ENCODE data around the gene AQP11.

- TF ChIP-seq CTCF (IDR thresholded peaks at IDR 0.05) (no peak), POLR2A (IDR thresholded peaks at IDR 0.05) (no peak), EP300 (IDR thresholded peaks at IDR 0.05) (no peak), POLR2AphosphoS5 (IDR thresholded peaks at IDR 0.05) (no peak)
Observed at GRCh38 chr11:77611921-77612320, 22.2 kb downstream of the AQP11 start.

All from suprapubic skin (tissue), 4 donors.